Thoracic aorta (tissue), 2 donors: Measurements from ENCODE around the gene TMEM108. TPM values are rescaled to one million over a fixed set of nuclear protein-coding genes. Genes with fewer than 3 reads are reported as not detected.

Experiments used
- ATAC-seq: fragments of 150-250 bp; one replicate; pipeline ENCODE4 v1.8.0; 2017; ENCODE audit warnings: low read depth; ENCODE audit not compliant: insufficient number of reproducible peaks, low FRiP score
- DNase-seq: peaks from one replicate; pipeline ENCODE4 v3.0.0-alpha.2; 2020; ENCODE audit warnings: low spot score
- H3K27ac ChIP-seq, 2 donors: fragments of 200-600 bp; sonication (generic); 1 replicate in 1 of 2; 2 replicates in 1 of 2; pipeline ENCODE4 v1.5.1; 2016; ENCODE audit warnings: mild to moderate bottlenecking in 2 of 2, moderate library complexity in 2 of 2
- H3K27me3 ChIP-seq: fragments of 200-600 bp; sonication (generic); replicated peaks from 2 replicates; pipeline ENCODE4 v1.6.0; 2016; ENCODE audit warnings: mild to moderate bottlenecking; ENCODE audit not compliant: insufficient read depth
- H3K36me3 ChIP-seq: fragments of 200-600 bp; sonication (generic); one replicate; pipeline ENCODE4 v1.5.1; 2016
- H3K4me1 ChIP-seq, 2 donors: fragments of 200-600 bp; sonication (generic); 1 replicate in 1 of 2; 2 replicates in 1 of 2; pipeline versions ENCODE4 v1.5.1 to v1.6.0; 2016; ENCODE audit warnings: low read depth in 2 of 2, mild to moderate bottlenecking in 1 of 2; ENCODE audit not compliant: control insufficient read depth in 1 of 2
- H3K4me3 ChIP-seq: fragments of 200-600 bp; sonication (generic); 2 replicates; pipeline ENCODE4 v1.5.1; 2016; ENCODE audit warnings: mild to moderate bottlenecking
- H3K9me3 ChIP-seq: fragments of 200-600 bp; sonication (generic); 2 replicates; pipeline ENCODE4 v1.5.1; 2016
- total RNA-seq, 2 donors: library from RNA; depleted of rRNA; stranded (reverse); fragments of >200 nt; gene quantifications; one replicate each; pipeline versions ENCODE4 v1.1.0 to v1.2.3, GENCODE V29; 2016
- TF ChIP-seq, protein P1 (sequence below): fragments of 200-600 bp; sonication (generic); IDR thresholded peaks from one replicate; pipeline ENCODE4 v1.5.1; 2019; ENCODE audit warnings: antibody characterized with exemption

Gene TMEM108
- total RNA-seq, 2 donors from 2014 or later: 0.28 to 0.41 TPM

DNA sequence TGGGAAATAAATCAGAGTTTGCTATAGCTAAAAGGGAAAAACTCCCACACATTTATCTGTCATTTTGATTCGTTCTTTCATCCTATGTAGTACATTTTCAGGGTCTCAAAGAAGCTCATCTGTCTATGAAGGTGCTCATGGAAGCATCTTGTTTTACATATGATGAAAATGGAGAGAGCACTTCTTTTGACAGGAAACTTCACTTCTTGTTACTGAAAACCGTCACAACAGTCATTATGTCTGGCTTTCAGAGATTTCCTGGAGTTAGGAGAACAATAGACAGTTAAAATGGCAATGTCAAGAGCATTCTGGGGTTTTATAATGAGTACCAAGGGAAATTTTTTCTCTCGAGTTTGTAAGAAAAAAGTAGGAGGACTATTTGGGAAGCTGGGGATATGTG, 83.3 kb downstream of the TMEM108 start:
- H3K36me3 ChIP-seq: no peaks in the 10 kb centered on the region
- H3K4me3 ChIP-seq: no peak overlapping the region
- H3K9me3 ChIP-seq: no peaks in the 10 kb centered on the region
- peaks cover 0 to 13% of the 10 kb centered on the region in 2 donors for H3K4me1 ChIP-seq
- no peak overlapping the region for H3K27ac ChIP-seq
- TF ChIP-seq, protein P1, sequence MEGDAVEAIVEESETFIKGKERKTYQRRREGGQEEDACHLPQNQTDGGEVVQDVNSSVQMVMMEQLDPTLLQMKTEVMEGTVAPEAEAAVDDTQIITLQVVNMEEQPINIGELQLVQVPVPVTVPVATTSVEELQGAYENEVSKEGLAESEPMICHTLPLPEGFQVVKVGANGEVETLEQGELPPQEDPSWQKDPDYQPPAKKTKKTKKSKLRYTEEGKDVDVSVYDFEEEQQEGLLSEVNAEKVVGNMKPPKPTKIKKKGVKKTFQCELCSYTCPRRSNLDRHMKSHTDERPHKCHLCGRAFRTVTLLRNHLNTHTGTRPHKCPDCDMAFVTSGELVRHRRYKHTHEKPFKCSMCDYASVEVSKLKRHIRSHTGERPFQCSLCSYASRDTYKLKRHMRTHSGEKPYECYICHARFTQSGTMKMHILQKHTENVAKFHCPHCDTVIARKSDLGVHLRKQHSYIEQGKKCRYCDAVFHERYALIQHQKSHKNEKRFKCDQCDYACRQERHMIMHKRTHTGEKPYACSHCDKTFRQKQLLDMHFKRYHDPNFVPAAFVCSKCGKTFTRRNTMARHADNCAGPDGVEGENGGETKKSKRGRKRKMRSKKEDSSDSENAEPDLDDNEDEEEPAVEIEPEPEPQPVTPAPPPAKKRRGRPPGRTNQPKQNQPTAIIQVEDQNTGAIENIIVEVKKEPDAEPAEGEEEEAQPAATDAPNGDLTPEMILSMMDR: no peak
- no peak for ATAC-seq
- H3K27me3 ChIP-seq: no peaks in the 10 kb centered on the region
- DNase-seq: no peak

DNA sequence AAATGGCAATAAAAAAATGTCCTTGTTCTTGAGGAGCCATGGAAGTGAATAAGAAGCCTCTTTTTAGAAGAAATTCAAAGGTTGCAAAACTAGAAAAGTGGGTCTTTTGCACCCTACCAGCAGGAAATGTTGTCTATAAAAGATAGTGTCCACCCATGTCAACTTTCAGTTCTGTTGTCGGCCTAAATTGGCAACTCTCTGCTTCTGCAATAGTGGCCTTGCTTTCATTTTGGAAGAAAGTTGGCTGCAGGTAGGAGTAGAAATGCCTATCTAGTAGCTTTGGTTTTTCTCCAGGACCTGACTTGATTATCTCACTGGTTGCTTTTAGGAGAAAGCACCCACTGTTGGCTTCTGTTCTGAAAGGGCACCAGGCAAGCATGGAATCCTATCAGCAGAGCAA, 85.4 kb downstream of the TMEM108 start:
- ATAC-seq: no peak

DNA sequence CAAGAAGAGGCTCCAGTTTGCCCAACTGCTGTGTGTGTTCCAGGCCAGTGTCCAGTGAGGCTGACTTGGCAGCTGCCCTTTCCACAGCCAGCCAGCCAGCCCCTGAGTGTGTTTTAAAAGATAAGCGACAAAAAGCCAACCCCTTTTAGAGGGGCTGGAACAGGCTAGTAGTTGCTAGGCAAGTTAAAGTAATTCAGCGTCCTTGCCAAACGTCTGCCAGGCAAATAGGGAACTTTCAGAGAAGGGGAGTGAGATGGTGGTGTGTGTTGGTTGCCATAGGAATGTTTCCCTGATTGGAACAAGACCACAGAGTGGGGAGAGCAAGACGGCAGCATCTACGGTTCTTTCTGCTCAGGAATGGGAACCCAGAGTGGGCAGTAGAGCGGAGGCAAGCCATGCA, 86.3 kb downstream of the TMEM108 start:
- DNase-seq (no peak), ATAC-seq (peak; percentile 42)
- peak overlapping the region in 1 of 2 donors; percentile 4 for H3K27ac ChIP-seq
- H3K4me1 ChIP-seq: peaks cover 0 to 13% of the 10 kb centered on the region in 2 donors
- no peaks in the 10 kb centered on the region for H3K27me3 ChIP-seq
- H3K4me3 ChIP-seq: peak overlapping the region; percentile 10
- H3K9me3 ChIP-seq: no peaks in the 10 kb centered on the region
- no peaks in the 10 kb centered on the region for H3K36me3 ChIP-seq
- TF ChIP-seq, protein P1: no peak

More for the DNA sequence above, 85.4 kb downstream of the TMEM108 start:
- no peak for DNase-seq
- Histone ChIP-seq H3K9me3 (no peaks in the 10 kb centered on the region), H3K27me3 (no peaks in the 10 kb centered on the region), H3K36me3 (no peaks in the 10 kb centered on the region), H3K27ac (no peak overlapping the region), H3K4me3 (no peak overlapping the region), H3K4me1 (peaks cover 0 to 13% of the 10 kb centered on the region in 2 donors)
- TF ChIP-seq, protein P1: no peak

DNA sequence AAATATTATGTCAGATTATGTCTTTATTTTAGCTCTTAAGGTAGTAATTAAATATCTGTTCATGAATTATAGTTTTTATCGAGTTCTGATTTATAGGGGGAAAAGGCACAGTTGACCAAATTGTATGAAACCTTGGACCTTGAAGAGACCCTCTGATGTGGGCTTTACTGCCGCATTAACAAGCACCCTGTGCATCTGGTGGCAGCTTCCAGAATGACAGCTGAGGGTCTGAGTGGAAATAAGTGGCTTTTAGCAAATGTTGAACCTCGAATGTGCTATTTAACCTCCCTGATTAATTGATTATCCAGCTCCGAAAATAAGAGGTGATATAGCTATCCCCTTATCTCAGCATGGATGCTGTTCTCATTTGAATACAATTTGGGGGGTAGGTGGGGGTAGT, 87.0 kb downstream of the TMEM108 start:
- Histone ChIP-seq H3K36me3 (no peaks in the 10 kb centered on the region), H3K9me3 (no peaks in the 10 kb centered on the region), H3K4me3 (no peak overlapping the region), H3K27me3 (no peaks in the 10 kb centered on the region), H3K4me1 (peaks cover 0 to 13% of the 10 kb centered on the region in 2 donors), H3K27ac (no peak overlapping the region)
- DNase-seq: no peak
- ATAC-seq: no peak
- TF ChIP-seq, protein P1: no peak

DNA sequence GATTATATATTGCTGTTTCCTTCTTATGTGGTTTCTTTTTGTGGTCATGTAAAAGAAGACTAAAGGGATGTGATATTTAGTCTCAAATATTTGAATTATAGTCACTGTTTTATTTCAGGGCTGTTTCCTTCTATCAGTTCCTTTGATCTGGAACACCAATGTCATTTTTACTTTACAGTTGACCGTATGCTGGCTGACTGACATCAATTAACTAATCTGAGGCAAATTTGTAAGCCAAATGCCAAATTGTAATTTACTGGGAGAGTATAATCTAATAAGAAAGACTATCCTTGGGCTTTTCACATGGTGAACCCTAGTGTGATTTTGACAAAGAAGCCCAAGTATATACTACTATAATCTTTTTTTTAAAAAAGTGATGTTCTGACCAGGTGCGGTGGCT, 87.6 kb downstream of the TMEM108 start:
- no peaks in the 10 kb centered on the region for H3K27me3 ChIP-seq
- H3K4me1 ChIP-seq: peaks cover 0 to 13% of the 10 kb centered on the region in 2 donors
- ATAC-seq (no peak), DNase-seq (no peak)
- no peak overlapping the region for H3K27ac ChIP-seq
- no peak overlapping the region for H3K4me3 ChIP-seq
- no peaks in the 10 kb centered on the region for H3K9me3 ChIP-seq
- no peaks in the 10 kb centered on the region for H3K36me3 ChIP-seq
- TF ChIP-seq, protein P1: no peak
